IMR-90 (cell line): ENCODE results near the gene NECTIN2. TPM values are rescaled to one million over a fixed set of nuclear protein-coding genes. Genes with fewer than 3 reads are reported as not detected.

Experiments
- ATAC-seq: fragments of 200-7000 bp; cut with Tn5 transposase; 2 replicates; pipeline ENCODE4 v1.9.1; 2020; ENCODE audit warnings: low read depth, mild to moderate bottlenecking, moderate library complexity
- BruUV-seq: library from RNA; stranded (reverse); fragments of 400-500 nt; replicated peaks from 2 replicates; lab custom pipeline; 2021; lab: Mats Ljungman, UMichigan
- CTCF ChIA-PET: fragments of 300-600 bp; formaldehyde crosslinking; extraction: SDS; loops from one replicate; lab custom pipeline; 2021; ENCODE audit warnings: antibody characterized with exemption; lab: Yijun Ruan, JAX
- POLR2A ChIA-PET: fragments of 300-600 bp; sonication (Branson Sonifier 250); formaldehyde crosslinking; loops from one replicate; lab custom pipeline; 2022; ENCODE audit warnings: antibody characterized with exemption; ENCODE audit not compliant: unreplicated experiment; lab: Charles Lee
- DNase-seq: peaks from one replicate; pipeline ENCODE4 v3.0.0; 2013
- H2AFZ ChIP-seq: replicated peaks from 2 replicates; pipeline ENCODE3; 2013; ENCODE audit warnings: low read length, mild to moderate bottlenecking; ENCODE audit not compliant: poor library complexity
- H2AK5ac ChIP-seq: 2 replicates; pipeline ENCODE4 v1.6.1; 2013; ENCODE audit warnings: low read depth, low read length, inconsistent platforms
- H2AK9ac ChIP-seq: replicated peaks from 2 replicates; pipeline ENCODE3; 2013; ENCODE audit warnings: mild to moderate bottlenecking, low read depth, low read length, moderate library complexity; ENCODE audit not compliant: poor library complexity
- H2BK120ac ChIP-seq: 2 replicates; pipeline ENCODE4 v1.6.1; 2013; ENCODE audit warnings: low read depth, low read length, inconsistent platforms
- H2BK15ac ChIP-seq: 3 replicates; pipeline ENCODE4 v1.6.1; 2013; ENCODE audit warnings: low read depth, low read length, inconsistent platforms
- H2BK20ac ChIP-seq: 2 replicates; pipeline ENCODE4 v1.6.1; 2013; ENCODE audit warnings: low read depth, mild to moderate bottlenecking, inconsistent platforms, low read length, moderate library complexity
- H2BK5ac ChIP-seq: 2 replicates; pipeline ENCODE4 v1.6.1; 2013; ENCODE audit warnings: mild to moderate bottlenecking, low read depth, low read length, inconsistent platforms; ENCODE audit not compliant: poor library complexity, severe bottlenecking
- H3K14ac ChIP-seq: replicated peaks from 2 replicates; pipeline ENCODE4 v1.6.1; 2013; ENCODE audit warnings: low read depth, low read length, inconsistent platforms
- H3K18ac ChIP-seq: 2 replicates; pipeline ENCODE4 v1.6.1; 2013; ENCODE audit warnings: low read depth, low read length, control low read depth
- H3K23ac ChIP-seq: 2 replicates; pipeline ENCODE4 v1.6.1; 2013; ENCODE audit warnings: low read depth, low read length, inconsistent platforms
- H3K27ac ChIP-seq: 2 replicates; pipeline ENCODE4 v1.5.1; 2013; ENCODE audit warnings: mild to moderate bottlenecking, control low read depth, low read length; ENCODE audit not compliant: insufficient read depth
- H3K27me3 ChIP-seq: 2 replicates; pipeline ENCODE4 v1.6.1; 2013; ENCODE audit warnings: low read length; ENCODE audit not compliant: control insufficient read depth, insufficient read depth
- H3K36me3 ChIP-seq: 2 replicates; pipeline ENCODE4 v1.6.1; 2013; ENCODE audit warnings: low read length, mixed read lengths; ENCODE audit not compliant: control insufficient read depth, insufficient read depth
- H3K4ac ChIP-seq: 2 replicates; pipeline ENCODE4 v1.6.1; 2013; ENCODE audit warnings: low read depth, low read length, inconsistent platforms
- H3K4me1 ChIP-seq: 2 replicates; pipeline ENCODE4 v1.6.1; 2013; ENCODE audit warnings: low read length, mixed read lengths; ENCODE audit not compliant: control insufficient read depth, insufficient read depth
- H3K4me2 ChIP-seq: 2 replicates; pipeline ENCODE4 v1.6.1; 2013; ENCODE audit warnings: low read depth, mild to moderate bottlenecking, control low read depth, low read length, moderate library complexity
- H3K4me3 ChIP-seq: 2 replicates; pipeline ENCODE4 v1.5.1; 2013; ENCODE audit warnings: low read depth, mild to moderate bottlenecking, control low read depth, low read length, moderate library complexity; ENCODE audit not compliant: insufficient read depth
- H3K56ac ChIP-seq: 2 replicates; pipeline ENCODE4 v1.6.1; 2013; ENCODE audit warnings: low read length, inconsistent platforms; ENCODE audit not compliant: insufficient read depth; ENCODE audit errors: extremely low read depth
- H3K79me1 ChIP-seq, 2 experiments: 2 replicates each; pipeline ENCODE4 v1.6.1; 2013; ENCODE audit warnings: low read length in 2 of 2, inconsistent platforms in 1 of 2, low read depth in 1 of 2
- H3K9ac ChIP-seq: 2 replicates; pipeline ENCODE4 v1.6.1; 2013; ENCODE audit warnings: low read depth, low read length, control low read depth
- H3K9me1 ChIP-seq: 2 replicates; pipeline ENCODE4 v1.6.1; 2013; ENCODE audit warnings: low read length, inconsistent platforms; ENCODE audit not compliant: insufficient read depth
- H3K9me3 ChIP-seq: 2 replicates; pipeline ENCODE4 v1.6.1; 2013; ENCODE audit warnings: low read length; ENCODE audit not compliant: control insufficient read depth, insufficient read depth
- H4K20me1 ChIP-seq: 2 replicates; pipeline ENCODE4 v1.6.1; 2013; ENCODE audit warnings: low read length, inconsistent platforms; ENCODE audit not compliant: insufficient read depth
- H4K5ac ChIP-seq: 2 replicates; pipeline ENCODE4 v1.6.1; 2013; ENCODE audit warnings: mild to moderate bottlenecking, low read depth, low read length, control low read depth
- H4K8ac ChIP-seq, 2 experiments: 2 replicates each; pipeline ENCODE4 v1.6.1; 2013; ENCODE audit warnings: low read depth in 2 of 2, low read length in 2 of 2, control low read depth in 1 of 2, inconsistent platforms in 1 of 2
- H4K91ac ChIP-seq: 2 replicates; pipeline ENCODE4 v1.6.1; 2013; ENCODE audit warnings: low read depth, low read length, inconsistent platforms; ENCODE audit not compliant: insufficient read depth
- BHLHE40 ChIP-seq: fragments of 150-350 bp; IDR thresholded peaks from 2 replicates; pipeline ENCODE4 v1.6.1; 2016; ENCODE audit warnings: mild to moderate bottlenecking, low read depth, low read length
- CEBPB ChIP-seq: IDR thresholded peaks from 2 replicates; pipeline ENCODE4 v1.6.1; 2012; ENCODE audit warnings: low read depth, low read length, improper control_type of control experiment
- CHD1 ChIP-seq: IDR thresholded peaks from 2 replicates; pipeline ENCODE4 v1.6.1; 2012; ENCODE audit warnings: low read depth, low read length, improper control_type of control experiment
- FOS ChIP-seq: fragments of 150-350 bp; IDR thresholded peaks from 2 replicates; pipeline ENCODE4 v1.6.1; 2016; ENCODE audit warnings: low read depth, low read length
- MAFK ChIP-seq: IDR thresholded peaks from 2 replicates; pipeline ENCODE4 v1.6.1; 2012; ENCODE audit warnings: low read depth, low read length, improper control_type of control experiment
- MAZ ChIP-seq: IDR thresholded peaks from 2 replicates; pipeline ENCODE4 v1.6.1; 2012; ENCODE audit warnings: low read depth, mild to moderate bottlenecking, low read length, improper control_type of control experiment, moderate library complexity, borderline replicate concordance
- MXI1 ChIP-seq: IDR thresholded peaks from 2 replicates; pipeline ENCODE4 v1.6.1; 2012; ENCODE audit warnings: low read depth, mild to moderate bottlenecking, low read length, moderate library complexity, borderline replicate concordance
- POLR2A ChIP-seq: IDR thresholded peaks from 2 replicates; pipeline ENCODE4 v1.6.1; 2012; ENCODE audit warnings: mild to moderate bottlenecking, low read depth, low read length
- RAD21 ChIP-seq: IDR thresholded peaks from 2 replicates; pipeline ENCODE4 v1.6.1; 2012; ENCODE audit warnings: low read length, improper control_type of control experiment
- RCOR1 ChIP-seq: IDR thresholded peaks from 2 replicates; pipeline ENCODE4 v1.6.1; 2012; ENCODE audit warnings: mild to moderate bottlenecking, low read length, improper control_type of control experiment; ENCODE audit not compliant: insufficient replicate concordance
- RFX5 ChIP-seq: IDR thresholded peaks from 2 replicates; pipeline ENCODE4 v1.8.0; 2012; ENCODE audit warnings: low read depth, mild to moderate bottlenecking, low read length, moderate library complexity
- SMC3 ChIP-seq: fragments of 150-350 bp; IDR thresholded peaks from 2 replicates; pipeline ENCODE4 v1.6.1; 2016; ENCODE audit warnings: low read depth, mild to moderate bottlenecking, antibody characterized with exemption, low read length, moderate library complexity
- WGBS, 2 experiments: methylation state at CpG; one replicate each; pipeline versions ENCODE4 v1.1.5 to v1.1.7; 2013; ENCODE audit warnings: missing lambda C conversion rate in 2 of 2; ENCODE audit not compliant: insufficient read length in 1 of 2; ENCODE audit errors: extremely low coverage in 2 of 2; 5-methylcytosine and 5-hydroxymethylcytosine counted together
- dilution Hi-C: fragments of 300-500 bp; cut with HindIII; formaldehyde crosslinking; loops from one replicate; pipeline ENCODE4 v1.14.3; 2018; ENCODE audit warnings: low sequenced_read_pairs; ENCODE audit not compliant: unreplicated experiment
- in situ Hi-C: fragments of 300-500 bp; cut with MboI; formaldehyde crosslinking; loops from 3 replicates; pipeline ENCODE4 v1.14.3; 2019; ENCODE audit warnings: low sequenced_read_pairs, inconsistent platforms, mixed read lengths
- intact Hi-C: fragments of 100-400 bp; cut with micrococcal nuclease; formaldehyde crosslinking; loops from 2 replicates; pipeline ENCODE4 v1.10.0; 2022
- polyA plus RNA-seq, 3 experiments: library from polyadenylated mRNA; depleted of rRNA; stranded (reverse); fragments of >200 nt; gene quantifications; 2 replicates each; pipeline ENCODE4 v1.2.3, GENCODE V29; 2012; ENCODE audit warnings: low replicate concordance in 1 of 3
- total RNA-seq: library from RNA; depleted of rRNA; stranded (reverse); fragments of >200 nt; gene quantifications from 2 replicates; pipeline ENCODE4 v1.2.3, GENCODE V29; 2012
- TF ChIP-seq, protein P1 (sequence below): fragments of 150-350 bp; IDR thresholded peaks from 2 replicates; pipeline ENCODE4 v1.6.1; 2016; ENCODE audit warnings: low read depth, mild to moderate bottlenecking, low read length, moderate library complexity, borderline replicate concordance
- TF ChIP-seq, protein P2 (sequence below): conservative IDR thresholded peaks from 2 replicates; pipeline ENCODE4 v1.5.1; 2012; ENCODE audit warnings: mild to moderate bottlenecking, low read depth, low read length, improper control_type of control experiment
- TF ChIP-seq, protein P3 (sequence below): fragments of 150-350 bp; IDR thresholded peaks from 2 replicates; pipeline ENCODE4 v1.6.1; 2017; ENCODE audit warnings: mild to moderate bottlenecking, antibody characterized with exemption, low read length, low read depth

NECTIN2 gene
- total and polyA plus RNA-seq, 2 of the 4 experiments (the other 2 are of a cell fraction) = 77.8 to 170 TPM

GRCh38 chr19:44907613-44908012, 61.5 kb downstream of the NECTIN2 start:
- H4K91ac ChIP-seq = no peak overlapping the region
- no peak overlapping the region for H3K27ac ChIP-seq
- intact Hi-C loops (no loop called here), in situ Hi-C loops (no loop called here), dilution Hi-C loops (no loop called here)
- WGBS, 2 experiments = 92% methylated on average over 6 of the region's 12 CpGs; no CpG with 5 or more reads in 1 of the 2 experiments
- no peak overlapping the region for H3K18ac ChIP-seq
- H3K23ac ChIP-seq = no peak overlapping the region
- H2AK9ac ChIP-seq = no peak overlapping the region
- peaks cover 3% of the 10 kb centered on the region for H3K36me3 ChIP-seq
- H3K9me3 ChIP-seq = no peaks in the 10 kb centered on the region
- no peak overlapping the region for H3K4ac ChIP-seq
- ChIA-PET CTCF (interaction anchor here (1.1 to 1.2 kb wide), 2 partner anchors 44 to 152 kb away, joined by 3 read pairs; no protein-coding TSS in a partner anchor), POLR2A (no interaction called here)
- H3K79me1 ChIP-seq = no peaks in the 10 kb centered on the region; a peak in 1 of 4 replicates
- ATAC-seq (no peak), DNase-seq (no peak)
- H3K56ac ChIP-seq = no peak overlapping the region
- no peak overlapping the region for H2BK15ac ChIP-seq
- BruUV-seq = no TSS peak
- no peaks in the 10 kb centered on the region for H3K9me1 ChIP-seq
- H3K27me3 ChIP-seq = peaks cover 8% of the 10 kb centered on the region
- peaks cover 9% of the 10 kb centered on the region; the same call in 1 of the 2 replicates for H3K4me1 ChIP-seq
- no peak overlapping the region for H3K4me2 ChIP-seq
- no peak overlapping the region for H2AFZ ChIP-seq
- H4K20me1 ChIP-seq = peaks cover 4% of the 10 kb centered on the region; the same call in 1 of the 2 replicates
- H2BK20ac ChIP-seq = no peak overlapping the region
- H4K8ac ChIP-seq = no peak overlapping the region
- no peak overlapping the region for H2BK5ac ChIP-seq
- H3K4me3 ChIP-seq = no peak overlapping the region
- H2BK120ac ChIP-seq = no peak overlapping the region
- no peak overlapping the region for H4K5ac ChIP-seq
- no peak overlapping the region for H3K9ac ChIP-seq
- TF ChIP-seq, protein P1, sequence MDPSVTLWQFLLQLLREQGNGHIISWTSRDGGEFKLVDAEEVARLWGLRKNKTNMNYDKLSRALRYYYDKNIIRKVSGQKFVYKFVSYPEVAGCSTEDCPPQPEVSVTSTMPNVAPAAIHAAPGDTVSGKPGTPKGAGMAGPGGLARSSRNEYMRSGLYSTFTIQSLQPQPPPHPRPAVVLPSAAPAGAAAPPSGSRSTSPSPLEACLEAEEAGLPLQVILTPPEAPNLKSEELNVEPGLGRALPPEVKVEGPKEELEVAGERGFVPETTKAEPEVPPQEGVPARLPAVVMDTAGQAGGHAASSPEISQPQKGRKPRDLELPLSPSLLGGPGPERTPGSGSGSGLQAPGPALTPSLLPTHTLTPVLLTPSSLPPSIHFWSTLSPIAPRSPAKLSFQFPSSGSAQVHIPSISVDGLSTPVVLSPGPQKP = no peak
- no peak for TF ChIP-seq RFX5
- TF ChIP-seq FOS = no peak
- TF ChIP-seq, protein P2, sequence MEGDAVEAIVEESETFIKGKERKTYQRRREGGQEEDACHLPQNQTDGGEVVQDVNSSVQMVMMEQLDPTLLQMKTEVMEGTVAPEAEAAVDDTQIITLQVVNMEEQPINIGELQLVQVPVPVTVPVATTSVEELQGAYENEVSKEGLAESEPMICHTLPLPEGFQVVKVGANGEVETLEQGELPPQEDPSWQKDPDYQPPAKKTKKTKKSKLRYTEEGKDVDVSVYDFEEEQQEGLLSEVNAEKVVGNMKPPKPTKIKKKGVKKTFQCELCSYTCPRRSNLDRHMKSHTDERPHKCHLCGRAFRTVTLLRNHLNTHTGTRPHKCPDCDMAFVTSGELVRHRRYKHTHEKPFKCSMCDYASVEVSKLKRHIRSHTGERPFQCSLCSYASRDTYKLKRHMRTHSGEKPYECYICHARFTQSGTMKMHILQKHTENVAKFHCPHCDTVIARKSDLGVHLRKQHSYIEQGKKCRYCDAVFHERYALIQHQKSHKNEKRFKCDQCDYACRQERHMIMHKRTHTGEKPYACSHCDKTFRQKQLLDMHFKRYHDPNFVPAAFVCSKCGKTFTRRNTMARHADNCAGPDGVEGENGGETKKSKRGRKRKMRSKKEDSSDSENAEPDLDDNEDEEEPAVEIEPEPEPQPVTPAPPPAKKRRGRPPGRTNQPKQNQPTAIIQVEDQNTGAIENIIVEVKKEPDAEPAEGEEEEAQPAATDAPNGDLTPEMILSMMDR = no peak
- TF ChIP-seq SMC3 = no peak
- no peak for TF ChIP-seq CHD1
- TF ChIP-seq RAD21 = no peak
- TF ChIP-seq BHLHE40 = no peak
- TF ChIP-seq, protein P3, sequence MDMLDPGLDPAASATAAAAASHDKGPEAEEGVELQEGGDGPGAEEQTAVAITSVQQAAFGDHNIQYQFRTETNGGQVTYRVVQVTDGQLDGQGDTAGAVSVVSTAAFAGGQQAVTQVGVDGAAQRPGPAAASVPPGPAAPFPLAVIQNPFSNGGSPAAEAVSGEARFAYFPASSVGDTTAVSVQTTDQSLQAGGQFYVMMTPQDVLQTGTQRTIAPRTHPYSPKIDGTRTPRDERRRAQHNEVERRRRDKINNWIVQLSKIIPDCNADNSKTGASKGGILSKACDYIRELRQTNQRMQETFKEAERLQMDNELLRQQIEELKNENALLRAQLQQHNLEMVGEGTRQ = no peak
- no peak for TF ChIP-seq POLR2A
- TF ChIP-seq MAZ = no peak
- TF ChIP-seq CEBPB = no peak
- no peak for TF ChIP-seq MXI1
- TF ChIP-seq MAFK = no peak
- no peak for TF ChIP-seq RCOR1
- H2AK5ac ChIP-seq = no peak overlapping the region
- no peak overlapping the region for H3K14ac ChIP-seq
